H9 (cell line): ENCODE results near the gene PTTG1IP. TPM values are rescaled to one million over a fixed set of nuclear protein-coding genes. Genes with fewer than 3 reads are reported as not detected.

Source experiments
- DNase-seq: peaks from one replicate; pipeline ENCODE4 v3.0.0-alpha.2; 2017
- H2AFZ ChIP-seq: one replicate; pipeline ENCODE4 v1.6.1; 2013; ENCODE audit warnings: mild to moderate bottlenecking, low read length, control low read depth, moderate library complexity
- H2AK5ac ChIP-seq: 2 replicates; pipeline ENCODE4 v1.6.1; 2013; ENCODE audit warnings: low read length, control low read depth, mixed read lengths; ENCODE audit not compliant: insufficient read length
- H2BK120ac ChIP-seq: one replicate; pipeline ENCODE4 v1.6.1; 2013; ENCODE audit warnings: low read depth, mild to moderate bottlenecking, low read length, control low read depth, inconsistent platforms; ENCODE audit not compliant: poor library complexity, severe bottlenecking
- H2BK12ac ChIP-seq: 2 replicates; pipeline ENCODE4 v1.6.1; 2013; ENCODE audit warnings: low read length, control low read depth, mixed read lengths, low read depth; ENCODE audit not compliant: insufficient read length
- H2BK15ac ChIP-seq: 2 replicates; pipeline ENCODE4 v1.6.1; 2013; ENCODE audit warnings: low read depth, low read length, control low read depth
- H2BK20ac ChIP-seq: one replicate; pipeline ENCODE4 v1.6.1; 2013; ENCODE audit warnings: low read depth, mild to moderate bottlenecking, low read length, control low read depth, inconsistent platforms; ENCODE audit not compliant: poor library complexity, severe bottlenecking
- H2BK5ac ChIP-seq: 2 replicates; pipeline ENCODE4 v1.6.1; 2013; ENCODE audit warnings: low read length, control low read depth, mixed read lengths; ENCODE audit not compliant: insufficient read length
- H3K14ac ChIP-seq: 2 replicates; pipeline ENCODE4 v1.6.1; 2013; ENCODE audit warnings: low read length, control low read depth; ENCODE audit not compliant: insufficient read depth
- H3K18ac ChIP-seq: 2 replicates; pipeline ENCODE4 v1.6.1; 2013; ENCODE audit warnings: low read depth, mild to moderate bottlenecking, mixed read lengths, low read length, control low read depth; ENCODE audit not compliant: insufficient read length
- H3K23ac ChIP-seq: 2 replicates; pipeline ENCODE4 v1.6.1; 2013; ENCODE audit warnings: low read length, control low read depth, mixed read lengths, low read depth; ENCODE audit not compliant: insufficient read length
- H3K23me2 ChIP-seq: 2 replicates; pipeline ENCODE4 v1.6.1; 2013; ENCODE audit warnings: low read depth, mild to moderate bottlenecking, mixed read lengths, low read length, control low read depth; ENCODE audit not compliant: insufficient read length, poor library complexity, severe bottlenecking
- H3K27ac ChIP-seq: 2 replicates; pipeline ENCODE4 v1.5.1; 2013; ENCODE audit warnings: low read length, control low read depth, mixed read lengths, low read depth; ENCODE audit not compliant: insufficient read length
- H3K27me3 ChIP-seq: 2 replicates; pipeline ENCODE4 v1.6.1; 2013; ENCODE audit warnings: low read length, control low read depth, inconsistent platforms; ENCODE audit not compliant: insufficient read depth
- H3K4ac ChIP-seq: 2 replicates; pipeline ENCODE4 v1.6.1; 2013; ENCODE audit warnings: low read depth, mild to moderate bottlenecking, control low read depth, inconsistent platforms, low read length, moderate library complexity
- H3K4me1 ChIP-seq: 2 replicates; pipeline ENCODE4 v1.6.1; 2013; ENCODE audit warnings: low read length, control low read depth, inconsistent platforms; ENCODE audit not compliant: insufficient read depth
- H3K4me2 ChIP-seq: 2 replicates; pipeline ENCODE4 v1.6.1; 2013; ENCODE audit warnings: low read length, control low read depth, mixed read lengths; ENCODE audit not compliant: insufficient read length, insufficient read depth
- H3K56ac ChIP-seq: 2 replicates; pipeline ENCODE4 v1.6.1; 2013; ENCODE audit warnings: low read depth, mild to moderate bottlenecking, mixed read lengths, low read length, control low read depth; ENCODE audit not compliant: insufficient read length
- H3K79me1 ChIP-seq: 2 replicates; pipeline ENCODE4 v1.6.1; 2013; ENCODE audit warnings: low read depth, mild to moderate bottlenecking, moderate library complexity, low read length, control low read depth, inconsistent platforms; ENCODE audit not compliant: insufficient read depth, poor library complexity, severe bottlenecking
- H3K79me2 ChIP-seq: 2 replicates; pipeline ENCODE4 v1.6.1; 2013; ENCODE audit warnings: low read length, control low read depth, inconsistent platforms; ENCODE audit not compliant: insufficient read depth
- H3K9ac ChIP-seq: 2 replicates; pipeline ENCODE4 v1.6.1; 2013; ENCODE audit warnings: low read length, control low read depth, mixed read lengths; ENCODE audit not compliant: insufficient read length; ENCODE audit errors: extremely low read depth
- H3K9me3 ChIP-seq: one replicate; pipeline ENCODE4 v1.6.1; 2013; ENCODE audit warnings: low read depth, low read length, inconsistent platforms; ENCODE audit not compliant: control insufficient read depth
- H3T11ph ChIP-seq: one replicate; pipeline ENCODE4 v1.6.1; 2013; ENCODE audit warnings: mild to moderate bottlenecking, low read length, control low read depth, inconsistent platforms
- H4K20me1 ChIP-seq: one replicate; pipeline ENCODE4 v1.6.1; 2013; ENCODE audit not compliant: control insufficient read depth, insufficient read length, insufficient read depth
- H4K5ac ChIP-seq: 2 replicates; pipeline ENCODE4 v1.6.1; 2013; ENCODE audit warnings: low read depth, mild to moderate bottlenecking, mixed read lengths, low read length, control low read depth; ENCODE audit not compliant: insufficient read length
- H4K8ac ChIP-seq: replicated peaks from 2 replicates; pipeline ENCODE4 v1.6.1; 2013; ENCODE audit warnings: low read length, control low read depth, mixed read lengths, low read depth; ENCODE audit not compliant: insufficient read length
- H4K91ac ChIP-seq: 2 replicates; pipeline ENCODE4 v1.6.1; 2013; ENCODE audit warnings: low read depth, mild to moderate bottlenecking, moderate library complexity, mixed read lengths, low read length, control low read depth; ENCODE audit not compliant: insufficient read length
- H3K27ac Mint-ChIP-seq, 3 experiments: 2 replicates in 2 of 3; 3 replicates in 1 of 3; pipeline ENCODE4 v1.8.0; 2020 to 2021; ENCODE audit warnings: mixed read lengths in 3 of 3, mild to moderate bottlenecking in 1 of 3, moderate library complexity in 1 of 3
- H3K27me3 Mint-ChIP-seq: 2 replicates; pipeline ENCODE4 v1.8.0; 2021; ENCODE audit warnings: low read depth, mild to moderate bottlenecking, moderate library complexity, mixed read lengths
- H3K36me3 Mint-ChIP-seq, 3 experiments: 2 replicates in 2 of 3; 3 replicates in 1 of 3; pipeline ENCODE4 v1.8.0; 2020 to 2021; ENCODE audit warnings: low read depth in 3 of 3, mixed read lengths in 3 of 3; ENCODE audit not compliant: insufficient read depth in 1 of 3
- H3K4me1 Mint-ChIP-seq, 2 experiments: 2 replicates each; pipeline ENCODE4 v1.8.0; 2020; ENCODE audit warnings: mixed read lengths in 2 of 2
- H3K4me3 Mint-ChIP-seq, 2 experiments: 2 replicates in 1 of 2; 3 replicates in 1 of 2; pipeline ENCODE4 v1.8.0; 2020 to 2021; ENCODE audit warnings: mild to moderate bottlenecking in 2 of 2, mixed read lengths in 2 of 2, moderate library complexity in 1 of 2
- H3K9me3 Mint-ChIP-seq, 2 experiments: 2 replicates in 1 of 2; 3 replicates in 1 of 2; pipeline ENCODE4 v1.8.0; 2020; ENCODE audit warnings: mild to moderate bottlenecking in 2 of 2, mixed read lengths in 2 of 2, moderate library complexity in 1 of 2
- CTCF ChIP-seq: fragments of 200-600 bp; sonication (generic); conservative IDR thresholded peaks from 3 replicates; pipeline ENCODE4 v1.8.0; 2021; ENCODE audit warnings: antibody characterized with exemption, mild to moderate bottlenecking
- WGBS: extraction: QIAGEN DNeasy Blood & Tissue Kit; methylation state at CpG from one replicate; pipeline ENCODE4 v1.1.7; 2013; ENCODE audit warnings: missing lambda C conversion rate, low lambda C conversion rate, mixed read lengths; ENCODE audit not compliant: insufficient read length; ENCODE audit errors: extremely low coverage; 5-methylcytosine and 5-hydroxymethylcytosine counted together
- total RNA-seq: library from RNA; stranded (reverse); gene quantifications from 2 replicates; pipeline ENCODE4 v1.2.1, GENCODE V29; 2021

PTTG1IP gene
- total RNA-seq, 1 experiment from 2014 or later, result 107 TPM

DNA sequence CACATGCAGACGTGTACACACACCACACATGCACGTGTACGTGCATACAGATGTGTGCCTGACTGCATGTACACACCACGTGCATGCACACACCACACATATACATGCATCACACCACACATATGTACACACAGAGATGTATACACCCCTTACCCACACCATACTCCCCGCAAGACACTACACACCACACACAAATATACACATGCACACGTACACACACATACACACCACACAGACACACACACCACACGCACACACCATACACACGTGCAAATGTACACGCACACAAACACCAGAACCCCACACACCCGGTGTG lies 37.5 kb upstream of the PTTG1IP start:
- no CpG with 5 or more reads among the region's 10 CpGs for WGBS
- no peak overlapping the region for H2BK120ac ChIP-seq
- no peaks in the 10 kb centered on the region; the same call in 1 of the 2 replicates for H3K27me3 ChIP-seq
- no peak overlapping the region for H3T11ph ChIP-seq
- H3K4me3 Mint-ChIP-seq, result 0 out of 5 replicates have a peak overlapping the region, but pooled peaks of 1 of the 2 experiments have one; percentile 27
- H3K14ac ChIP-seq, result no peak overlapping the region
- no peak overlapping the region for H2BK15ac ChIP-seq
- TF ChIP-seq CTCF, result no peak
- H3K36me3 Mint-ChIP-seq, result no peaks in the 10 kb centered on the region
- no peak overlapping the region for H2BK12ac ChIP-seq
- H3K23ac ChIP-seq, result no peak overlapping the region
- H4K8ac ChIP-seq, result no peak overlapping the region
- H2BK5ac ChIP-seq, result no peak overlapping the region
- no peaks in the 10 kb centered on the region for H3K4me1 ChIP-seq
- H3K23me2 ChIP-seq, result no peaks in the 10 kb centered on the region
- no peaks in the 10 kb centered on the region for H3K79me1 ChIP-seq
- H4K91ac ChIP-seq, result no peak overlapping the region
- no peak overlapping the region for H3K56ac ChIP-seq
- DNase-seq, result no peak
- no peak overlapping the region for H3K9ac ChIP-seq
- H3K27me3 Mint-ChIP-seq, result peaks cover 7% of the 10 kb centered on the region
- no peak overlapping the region for H3K4me2 ChIP-seq
- H4K20me1 ChIP-seq, result no peaks in the 10 kb centered on the region
- no peak overlapping the region for H4K5ac ChIP-seq
- no peak overlapping the region for H2AK5ac ChIP-seq
- no peak overlapping the region for H3K27ac ChIP-seq
- H3K4ac ChIP-seq, result no peak overlapping the region
- H3K18ac ChIP-seq, result no peak overlapping the region
- H3K27ac Mint-ChIP-seq, result no peak overlapping the region
- H2AFZ ChIP-seq, result no peak overlapping the region
- H3K9me3 Mint-ChIP-seq, result peaks cover 0 to 4% of the 10 kb centered on the region in 2 experiments; a peak in 1 of 5 replicates
- H3K9me3 ChIP-seq, result no peaks in the 10 kb centered on the region
- peaks cover 0 to 12% of the 10 kb centered on the region in 2 experiments; a peak in 2 of 4 replicates for H3K4me1 Mint-ChIP-seq
- H2BK20ac ChIP-seq, result no peak overlapping the region
- H3K79me2 ChIP-seq, result no peaks in the 10 kb centered on the region
